ENCODE results near the gene INSRR. TPM values are rescaled to one million over a fixed set of nuclear protein-coding genes. Genes with fewer than 3 reads are reported as not detected.

The INSRR gene
- total and polyA plus RNA-seq, 3 experiments from 2014 or later: 0.07 TPM; not detected in 2

- Mint-ChIP-seq H3K27ac (peak overlapping the region in 1 of 8 donors; percentile 17), H3K27me3 (peaks cover 32 to 61% of the 10 kb centered on the region in 2 donors), H3K4me3 (peak overlapping the region; percentile 32 to 71 (median 64)), H3K36me3 (peaks cover 0 to 6% (median 2%) of the 10 kb centered on the region in 3 donors), H3K9me3 (no peaks in the 10 kb centered on the region), H3K4me1 (peaks cover 18 to 42% (median 22%) of the 10 kb centered on the region in 3 donors)
- H3K27me3 ChIP-seq (ENCODE audit: insufficient read depth, low read length, poor library complexity, severe bottlenecking): peaks cover 23% of the 10 kb centered on the region
- peaks cover 19% of the 10 kb centered on the region for H3K4me1 ChIP-seq (ENCODE audit: insufficient read depth, low read length)
- H3K9me3 ChIP-seq (ENCODE audit: low read length): no peaks in the 10 kb centered on the region
- POLR2A ChIA-PET: no interaction called here
- DNase-seq: peak; percentile 26 to 65 (median 32)
- no peak overlapping the region for H3K4me3 ChIP-seq (ENCODE audit: low read length)
- no peaks in the 10 kb centered on the region for H3K36me3 ChIP-seq (ENCODE audit: insufficient read depth, low read length)
- H3K27ac ChIP-seq (ENCODE audit: low read depth, low read length): no peak overlapping the region
- CTCF ChIA-PET: interaction anchor here (7.3 kb wide), 1 partner anchor 15 kb away, joined by 58 read pairs; the partner anchor contains the start of genes INSRR and NTRK1
Observed at GRCh38 chr1:156845055-156845952, 13.6 kb downstream of the INSRR start.

DNA sequence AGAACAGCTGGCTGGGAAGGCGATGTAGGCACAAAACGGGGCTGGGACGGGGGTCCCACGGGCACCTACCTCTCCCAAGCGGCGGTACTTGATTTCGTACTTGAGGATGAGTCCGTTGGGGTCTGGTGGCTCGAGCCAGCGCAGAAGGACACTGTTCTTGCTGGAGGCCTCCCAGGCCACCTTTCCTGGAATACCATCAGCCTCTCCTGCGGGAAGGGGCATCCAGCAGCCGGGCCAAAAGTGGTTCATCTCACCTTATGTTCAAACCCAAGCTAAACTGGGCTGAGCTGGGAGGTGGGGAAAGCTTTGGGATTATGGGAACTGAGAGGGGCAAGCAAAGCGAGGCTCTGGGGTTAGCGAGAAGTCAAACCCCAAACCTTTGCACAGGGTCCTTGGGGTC, 14.3 kb downstream of the INSRR start:
- ChIA-PET CTCF (interaction anchor here (7.3 kb wide), 1 partner anchor 15 kb away, joined by 58 read pairs; the partner anchor contains the start of genes INSRR and NTRK1), POLR2A (no interaction called here)
- H3K4me3 Mint-ChIP-seq: peak overlapping the region in 4 of 7 donors; percentile 11 to 71 (median 44)
- peaks cover 0 to 6% (median 2%) of the 10 kb centered on the region in 3 donors for H3K36me3 Mint-ChIP-seq
- H3K4me1 Mint-ChIP-seq: peaks cover 18 to 41% (median 22%) of the 10 kb centered on the region in 3 donors
- Histone ChIP-seq H3K4me3 (ENCODE audit: low read length) (no peak overlapping the region), H3K36me3 (ENCODE audit: insufficient read depth, low read length) (no peaks in the 10 kb centered on the region), H3K27me3 (ENCODE audit: insufficient read depth, low read length, poor library complexity, severe bottlenecking) (peaks cover 23% of the 10 kb centered on the region), H3K27ac (ENCODE audit: low read depth, low read length) (no peak overlapping the region), H3K4me1 (ENCODE audit: insufficient read depth, low read length) (peaks cover 19% of the 10 kb centered on the region), H3K9me3 (ENCODE audit: low read length) (no peaks in the 10 kb centered on the region)
- no peaks in the 10 kb centered on the region for H3K9me3 Mint-ChIP-seq
- DNase-seq: no peak
- H3K27ac Mint-ChIP-seq: peak overlapping the region in 1 of 8 donors; percentile 84
- peaks cover 34 to 68% of the 10 kb centered on the region in 2 donors for H3K27me3 Mint-ChIP-seq

GRCh38 chr1:156844102-156844501, 14.8 kb downstream of the INSRR start:
- Histone ChIP-seq H3K36me3 (ENCODE audit: insufficient read depth, low read length) (no peaks in the 10 kb centered on the region), H3K9me3 (ENCODE audit: low read length) (no peaks in the 10 kb centered on the region), H3K4me1 (ENCODE audit: insufficient read depth, low read length) (peaks cover 17% of the 10 kb centered on the region), H3K27ac (ENCODE audit: low read depth, low read length) (no peak overlapping the region), H3K4me3 (ENCODE audit: low read length) (no peak overlapping the region), H3K27me3 (ENCODE audit: insufficient read depth, low read length, poor library complexity, severe bottlenecking) (peaks cover 23% of the 10 kb centered on the region)
- H3K27me3 Mint-ChIP-seq: peaks cover 34 to 70% of the 10 kb centered on the region in 2 donors
- peak overlapping the region in 3 of 7 donors; percentile 28 to 47 (median 35) for H3K4me3 Mint-ChIP-seq
- H3K36me3 Mint-ChIP-seq: peaks cover 0 to 6% (median 2%) of the 10 kb centered on the region in 3 donors
- DNase-seq: no peak
- ChIA-PET POLR2A (no interaction called here), CTCF (interaction anchor here (1.6 to 7.3 kb wide), 2 partner anchors 16 kb away, joined by 8 to 58 read pairs; partner anchors contain the start of genes INSRR and NTRK1)
- H3K9me3 Mint-ChIP-seq: no peaks in the 10 kb centered on the region
- peak overlapping the region in 3 of 8 donors; percentile 43 to 84 (median 51) for H3K27ac Mint-ChIP-seq
- peaks cover 17 to 37% (median 20%) of the 10 kb centered on the region in 3 donors for H3K4me1 Mint-ChIP-seq

- ChIA-PET POLR2A (no interaction called here), CTCF (interaction anchor here (1.6 kb wide), 1 partner anchor 18 kb away, joined by 8 read pairs; the partner anchor contains the start of gene NTRK1)
- no peak overlapping the region for H3K27ac ChIP-seq (ENCODE audit: low read depth, low read length)
- Mint-ChIP-seq H3K36me3 (peaks cover 0 to 6% (median 2%) of the 10 kb centered on the region in 3 donors), H3K4me3 (no peak overlapping the region), H3K9me3 (no peaks in the 10 kb centered on the region), H3K4me1 (peaks cover 11 to 28% (median 13%) of the 10 kb centered on the region in 3 donors), H3K27me3 (peaks cover 38 to 71% of the 10 kb centered on the region in 2 donors), H3K27ac (no peak overlapping the region)
- H3K9me3 ChIP-seq (ENCODE audit: low read length): no peaks in the 10 kb centered on the region
- no peaks in the 10 kb centered on the region for H3K36me3 ChIP-seq (ENCODE audit: insufficient read depth, low read length)
- H3K4me1 ChIP-seq (ENCODE audit: insufficient read depth, low read length): peaks cover 10% of the 10 kb centered on the region
- DNase-seq: peak in 1 of 5 donors; percentile 29
- H3K4me3 ChIP-seq (ENCODE audit: low read length): no peak overlapping the region
- H3K27me3 ChIP-seq (ENCODE audit: insufficient read depth, low read length, poor library complexity, severe bottlenecking): peaks cover 23% of the 10 kb centered on the region
Observed at GRCh38 chr1:156842618-156843300, 16.2 kb downstream of the INSRR start.

GRCh38 chr1:156841295-156841855, 17.5 kb downstream of the INSRR start:
- no peaks in the 10 kb centered on the region for H3K9me3 Mint-ChIP-seq
- H3K9me3 ChIP-seq (ENCODE audit: low read length): no peaks in the 10 kb centered on the region
- no peak overlapping the region for H3K4me3 ChIP-seq (ENCODE audit: low read length)
- no peak overlapping the region for H3K27ac Mint-ChIP-seq
- peaks cover 38 to 76% of the 10 kb centered on the region in 2 donors for H3K27me3 Mint-ChIP-seq
- peaks cover 11 to 23% (median 12%) of the 10 kb centered on the region in 3 donors for H3K4me1 Mint-ChIP-seq
- H3K36me3 Mint-ChIP-seq: peaks cover 0 to 6% (median 2%) of the 10 kb centered on the region in 3 donors
- ChIA-PET CTCF (interaction anchor here (1.0 to 1.9 kb wide), 4 partner anchors 18 to 49 kb away, joined by 3 to 11 read pairs (median 4); partner anchors contain the start of genes INSRR and NTRK1), POLR2A (interaction anchor here (0.6 kb wide), 1 partner anchor 34 kb away, joined by 3 read pairs; no protein-coding TSS in a partner anchor)
- peaks cover 10% of the 10 kb centered on the region for H3K4me1 ChIP-seq (ENCODE audit: insufficient read depth, low read length)
- DNase-seq: peak in 1 of 5 donors; percentile 27
- peaks cover 23% of the 10 kb centered on the region for H3K27me3 ChIP-seq (ENCODE audit: insufficient read depth, low read length, poor library complexity, severe bottlenecking)
- no peaks in the 10 kb centered on the region for H3K36me3 ChIP-seq (ENCODE audit: insufficient read depth, low read length)
- no peak overlapping the region for H3K4me3 Mint-ChIP-seq
- H3K27ac ChIP-seq (ENCODE audit: low read depth, low read length): no peak overlapping the region

GRCh38 chr1:156840898-156841279, 18.0 kb downstream of the INSRR start:
- Mint-ChIP-seq H3K9me3 (no peaks in the 10 kb centered on the region), H3K27ac (no peak overlapping the region), H3K4me3 (no peak overlapping the region), H3K4me1 (peaks cover 14 to 28% (median 16%) of the 10 kb centered on the region in 3 donors), H3K36me3 (peaks cover 0 to 6% (median 2%) of the 10 kb centered on the region in 3 donors), H3K27me3 (peaks cover 38 to 76% of the 10 kb centered on the region in 2 donors)
- ChIA-PET CTCF (interaction anchor here (1.0 to 1.9 kb wide), 5 partner anchors 10 to 49 kb away, joined by 3 to 11 read pairs (median 3); partner anchors contain the start of genes INSRR and NTRK1), POLR2A (interaction anchor here (0.6 kb wide), 1 partner anchor 34 kb away, joined by 3 read pairs; no protein-coding TSS in a partner anchor)
- H3K27me3 ChIP-seq (ENCODE audit: insufficient read depth, low read length, poor library complexity, severe bottlenecking): peaks cover 23% of the 10 kb centered on the region
- H3K27ac ChIP-seq (ENCODE audit: low read depth, low read length): no peak overlapping the region
- peaks cover 10% of the 10 kb centered on the region for H3K4me1 ChIP-seq (ENCODE audit: insufficient read depth, low read length)
- H3K36me3 ChIP-seq (ENCODE audit: insufficient read depth, low read length): no peaks in the 10 kb centered on the region
- H3K4me3 ChIP-seq (ENCODE audit: low read length): no peak overlapping the region
- DNase-seq: no peak
- no peaks in the 10 kb centered on the region for H3K9me3 ChIP-seq (ENCODE audit: low read length)

GRCh38 chr1:156840186-156840897, 18.6 kb downstream of the INSRR start:
- Mint-ChIP-seq H3K4me1 (peaks cover 13 to 29% (median 17%) of the 10 kb centered on the region in 3 donors), H3K9me3 (no peaks in the 10 kb centered on the region), H3K27ac (peak overlapping the region in 1 of 8 donors; percentile 57), H3K4me3 (no peak overlapping the region), H3K27me3 (peaks cover 38 to 78% of the 10 kb centered on the region in 2 donors), H3K36me3 (peaks cover 0 to 6% (median 2%) of the 10 kb centered on the region in 3 donors)
- CTCF ChIA-PET: interaction anchor here (1.2 to 2.8 kb wide), 4 partner anchors 9 to 50 kb away, joined by 3 to 30 read pairs (median 7); partner anchors contain the start of gene INSRR
- no peaks in the 10 kb centered on the region for H3K9me3 ChIP-seq (ENCODE audit: low read length)
- H3K36me3 ChIP-seq (ENCODE audit: insufficient read depth, low read length): no peaks in the 10 kb centered on the region
- peaks cover 10% of the 10 kb centered on the region for H3K4me1 ChIP-seq (ENCODE audit: insufficient read depth, low read length)
- peak in 1 of 5 donors; percentile 43 for DNase-seq
- H3K4me3 ChIP-seq (ENCODE audit: low read length): no peak overlapping the region
- POLR2A ChIA-PET: interaction anchor here (0.5 kb wide), 1 partner anchor 303 kb away, joined by 4 read pairs; no protein-coding TSS in a partner anchor
- H3K27me3 ChIP-seq (ENCODE audit: insufficient read depth, low read length, poor library complexity, severe bottlenecking): peaks cover 23% of the 10 kb centered on the region
- no peak overlapping the region for H3K27ac ChIP-seq (ENCODE audit: low read depth, low read length)

All from CD8-positive, alpha-beta memory T cell (primary cell).